Gastroesophageal sphincter (tissue), 4 donors: ENCODE results near the gene MROH2A. TPM values are rescaled to one million over a fixed set of nuclear protein-coding genes. Genes with fewer than 3 reads are reported as not detected.

Source experiments
- ATAC-seq: fragments of 150-250 bp; one replicate; pipeline ENCODE4 v1.9.1; 2016; ENCODE audit warnings: mild to moderate bottlenecking, moderate library complexity
- H3K27ac ChIP-seq, 4 donors: fragments of 200-600 bp; sonication (generic) in 3 of 4; 1 replicate in 3 of 4; 2 replicates in 1 of 4; pipeline ENCODE4 v1.5.1; 2016 to 2019
- H3K27me3 ChIP-seq: fragments of 200-600 bp; sonication (generic); one replicate; pipeline ENCODE4 v1.5.1; 2019
- H3K36me3 ChIP-seq, 2 donors: fragments of 200-600 bp; sonication (generic); one replicate each; pipeline ENCODE4 v1.5.1; 2019; ENCODE audit warnings: control low read depth in 1 of 2
- H3K4me1 ChIP-seq, 3 donors: fragments of 200-600 bp; sonication (generic); 1 replicate in 2 of 3; 2 replicates in 1 of 3; pipeline ENCODE4 v1.5.1; 2016 to 2019; ENCODE audit warnings: control low read depth in 2 of 3
- H3K4me3 ChIP-seq, 2 donors: fragments of 200-600 bp; sonication (generic); one replicate each; pipeline ENCODE4 v1.5.1; 2019; ENCODE audit warnings: mild to moderate bottlenecking in 1 of 2, moderate library complexity in 1 of 2
- H3K9me3 ChIP-seq, 3 donors: fragments of 200-600 bp; sonication (generic); one replicate each; pipeline ENCODE4 v1.5.1; 2017 to 2019; ENCODE audit warnings: control low read depth in 2 of 3
- CTCF ChIP-seq, 4 experiments: fragments of 200-600 bp in 2 of 4; fragments of 450-650 bp in 2 of 4; sonication (generic) in 1 of 4; IDR thresholded peaks; one replicate each; pipeline ENCODE4 v1.5.1; 2017 to 2019; ENCODE audit warnings: antibody characterized with exemption in 4 of 4, mild to moderate bottlenecking in 2 of 4, moderate library complexity in 2 of 4
- EP300 ChIP-seq: sonication (generic); formaldehyde crosslinking; IDR thresholded peaks from one replicate; pipeline ENCODE4 v1.6.1; 2017; ENCODE audit warnings: antibody characterized with exemption, mild to moderate bottlenecking
- POLR2A ChIP-seq, 2 donors: fragments of 450-650 bp; IDR thresholded peaks; one replicate each; pipeline ENCODE4 v1.6.1; 2017; ENCODE audit warnings: antibody characterized with exemption in 2 of 2, mild to moderate bottlenecking in 2 of 2, moderate library complexity in 1 of 2
- POLR2AphosphoS5 ChIP-seq: sonication (generic); formaldehyde crosslinking; IDR thresholded peaks from one replicate; pipeline ENCODE4 v1.6.1; 2017; ENCODE audit warnings: antibody characterized with exemption
- WGBS, 2 donors: methylation state at CpG; one replicate each; pipeline ENCODE4 v1.1.5; 2018; ENCODE audit warnings: low coverage in 1 of 2; 5-methylcytosine and 5-hydroxymethylcytosine counted together
- total RNA-seq, 4 donors: library from RNA; depleted of rRNA; stranded (reverse); fragments of >200 nt; gene quantifications; one replicate each; pipeline ENCODE4 v1.1.0, GENCODE V29; 2016

MROH2A gene
- total RNA-seq, 4 donors from 2014 or later, result not detected

GRCh38 chr2:233858331-233858730 is 80.2 kb downstream of the MROH2A start:
- Histone ChIP-seq H3K4me1 (peaks cover 0 to 25% (median 6%) of the 10 kb centered on the region in 3 donors), H3K9me3 (no peaks in the 10 kb centered on the region), H3K36me3 (no peaks in the 10 kb centered on the region), H3K27ac (no peak overlapping the region), H3K27me3 (peaks cover 3% of the 10 kb centered on the region), H3K4me3 (no peak overlapping the region)
- WGBS, 2 donors, result 72 to 75% methylated on average over 4 of the region's 4 CpGs
- TF ChIP-seq CTCF (IDR thresholded peaks at IDR 0.05) (no peak), POLR2A (IDR thresholded peaks at IDR 0.05) (no peak), EP300 (no peak), POLR2AphosphoS5 (no peak)
- ATAC-seq, result no peak

- H3K27me3 ChIP-seq, result no peaks in the 10 kb centered on the region
- no peaks in the 10 kb centered on the region for H3K36me3 ChIP-seq
- H3K27ac ChIP-seq, result no peak overlapping the region
- 55 to 64% methylated on average over 4 of the region's 4 CpGs for WGBS, 2 donors
- no peak overlapping the region for H3K4me3 ChIP-seq
- TF ChIP-seq POLR2AphosphoS5, result no peak
- no peak for TF ChIP-seq CTCF (IDR thresholded peaks at IDR 0.05)
- no peak for TF ChIP-seq EP300
- no peak for TF ChIP-seq POLR2A (IDR thresholded peaks at IDR 0.05)
- no peak for ATAC-seq
- no peaks in the 10 kb centered on the region for H3K9me3 ChIP-seq
- peaks cover 0 to 8% (median 0%) of the 10 kb centered on the region in 3 donors for H3K4me1 ChIP-seq
Measured at GRCh38 chr2:233862261-233862768, 84.2 kb downstream of the MROH2A start.

GRCh38 chr2:233865838-233866237 is 87.7 kb downstream of the MROH2A start:
- H3K4me3 ChIP-seq, result no peak overlapping the region
- H3K27me3 ChIP-seq, result peaks cover 6% of the 10 kb centered on the region
- peaks cover 0 to 10% (median 0%) of the 10 kb centered on the region in 3 donors for H3K9me3 ChIP-seq
- no peak overlapping the region for H3K27ac ChIP-seq
- WGBS, 2 donors, result 83 to 100% methylated on average over 1 to 2 of the region's 3 CpGs
- no peak for ATAC-seq
- H3K4me1 ChIP-seq, result no peaks in the 10 kb centered on the region
- TF ChIP-seq POLR2A (IDR thresholded peaks at IDR 0.05) (no peak), POLR2AphosphoS5 (no peak), EP300 (no peak), CTCF (IDR thresholded peaks at IDR 0.05) (no peak)
- no peaks in the 10 kb centered on the region for H3K36me3 ChIP-seq

- WGBS, 2 donors, result 93% methylated on average over 3 of the region's 11 CpGs
- H3K27me3 ChIP-seq, result peaks cover 10% of the 10 kb centered on the region
- H3K36me3 ChIP-seq, result no peaks in the 10 kb centered on the region
- H3K4me1 ChIP-seq, result no peaks in the 10 kb centered on the region
- ATAC-seq, result no peak
- H3K4me3 ChIP-seq, result no peak overlapping the region
- no peak overlapping the region for H3K27ac ChIP-seq
- peaks cover 0 to 10% (median 0%) of the 10 kb centered on the region in 3 donors for H3K9me3 ChIP-seq
- TF ChIP-seq EP300, result no peak
- no peak for TF ChIP-seq POLR2AphosphoS5
- no peak for TF ChIP-seq POLR2A (IDR thresholded peaks at IDR 0.05)
- no peak for TF ChIP-seq CTCF (IDR thresholded peaks at IDR 0.05)
Measured at GRCh38 chr2:233866479-233866878, 88.3 kb downstream of the MROH2A start.

- WGBS, 2 donors, result 6 to 16% methylated on average over 13 to 28 of the region's 50 CpGs
- H3K36me3 ChIP-seq, result no peaks in the 10 kb centered on the region
- H3K27me3 ChIP-seq, result peaks cover 10% of the 10 kb centered on the region
- ATAC-seq, result peak; percentile 28
- H3K27ac ChIP-seq, result peak within 1 kb of the TSS in 3 of 4 donors; percentile 39 to 70 (median 64)
- H3K4me3 ChIP-seq, result peak within 1 kb of the TSS; percentile 33 to 51
- H3K4me1 ChIP-seq, result no peaks in the 10 kb centered on the region
- TF ChIP-seq CTCF (IDR thresholded peaks at IDR 0.05) (peak in 1 of 4 experiments; percentile 9), EP300 (no peak)
- peaks cover 0 to 10% (median 0%) of the 10 kb centered on the region in 3 donors for H3K9me3 ChIP-seq
Measured at GRCh38 chr2:233867993-233868532, 89.9 kb downstream of the MROH2A start, which contains the start of gene MSL3B. Gene MSL3B (minus strand): TSS chr2:233868386.
